Kidney (tissue), 22 donors: ENCODE results near the gene ZSWIM6. TPM values are rescaled to one million over a fixed set of nuclear protein-coding genes. Genes with fewer than 3 reads are reported as not detected.

Experiments used
- DNase-seq, 5 donors: peaks; one replicate each; pipeline ENCODE4 v3.0.0-alpha.2; 2013 to 2020
- FAIRE-seq: peaks from 2 replicates; lab custom pipeline; 2012; peaks lifted over from hg19 to GRCh38; lab: Jason Lieb, UNC
- H3K27ac ChIP-seq, 2 donors: one replicate each; pipeline ENCODE4 v1.7.0; 2013; ENCODE audit warnings: low read depth in 2 of 2, low read length in 2 of 2, inconsistent platforms in 1 of 2
- H3K27me3 ChIP-seq: one replicate; pipeline ENCODE4 v1.7.1; 2013; ENCODE audit warnings: low read length, inconsistent platforms; ENCODE audit not compliant: control insufficient read depth, insufficient read depth
- H3K36me3 ChIP-seq, 3 donors: one replicate each; pipeline versions ENCODE4 v1.7.0 to v1.7.1; 2013; ENCODE audit warnings: low read length in 3 of 3, control low read depth in 1 of 3, inconsistent platforms in 1 of 3; ENCODE audit not compliant: insufficient read depth in 3 of 3, control insufficient read depth in 2 of 3
- H3K4me1 ChIP-seq, 3 donors: one replicate each; pipeline versions ENCODE4 v1.7.0 to v1.7.1; 2013; ENCODE audit warnings: low read length in 3 of 3, inconsistent platforms in 1 of 3, low read depth in 1 of 3; ENCODE audit not compliant: control insufficient read depth in 2 of 3, insufficient read depth in 2 of 3
- H3K4me3 ChIP-seq, 3 donors: one replicate each; pipeline versions ENCODE4 v1.7.0 to v1.8.1; 2013; ENCODE audit warnings: low read length in 3 of 3, control low read depth in 1 of 3, inconsistent platforms in 1 of 3
- H3K9ac ChIP-seq, 3 donors: one replicate each; pipeline versions ENCODE4 v1.7.0 to v1.7.1; 2013; ENCODE audit warnings: low read length in 3 of 3, control low read depth in 1 of 3, inconsistent platforms in 1 of 3
- H3K9me3 ChIP-seq, 3 donors: one replicate each; pipeline versions ENCODE4 v1.7.0 to v1.7.1; 2013; ENCODE audit warnings: low read length in 3 of 3, control low read depth in 1 of 3, inconsistent platforms in 1 of 3; ENCODE audit not compliant: control insufficient read depth in 2 of 3, insufficient read depth in 1 of 3
- intact Hi-C: fragments of 100-400 bp; cut with DNase I; formaldehyde crosslinking; loops from one replicate; pipeline ENCODE4 v1.11.1; 2022
- long read RNA-seq, 10 donors: library from polyadenylated mRNA in 1 of 10; unstranded in 1 of 10; transcript quantifications; one replicate each; pipeline ENCODE4 v2.0.0 and lab custom pipeline, GENCODE V29; 2021 to 2026
- polyA plus RNA-seq: library from polyadenylated mRNA; stranded (reverse); fragments of 350-450 nt; fragmentation: Illumina TruSeq; extraction: RNeasy Lipid Tissue Mini Kit (QIAGEN cat#74804); gene quantifications from one replicate; pipeline ENCODE4 v1.2.3, GENCODE V29; 2014; ENCODE audit warnings: low read depth, low replicate concordance; ENCODE audit not compliant: insufficient read depth
- total RNA-seq: library from RNA; stranded (reverse); fragmentation: NEBNext Ultra II Directional; extraction: Animal tissue kit (Norgen Biotek cat#: 25700); gene quantifications from one replicate; pipeline ENCODE4 v1.2.1, GENCODE V29; 2021
- TF ChIP-seq, protein P1 (sequence below): IDR thresholded peaks from 3 replicates; pipeline ENCODE4 v1.5.1; 2012; ENCODE audit warnings: mild to moderate bottlenecking, moderate library complexity, borderline replicate concordance; ENCODE audit not compliant: insufficient read depth; ENCODE audit errors: extremely low read depth
- donor health status: control.
- donor health status: control.
- donor health status: control.
- donor health status: control.
- donor health status: control.
- donor health status: DM: yes; HTN: yes; CAD: no.
- donor health status: Normal renal cell carcinoma (clear cell type).

Gene ZSWIM6
- total RNA-seq (20.3 TPM), polyA plus RNA-seq (2.9 TPM)
- long read RNA-seq, donor 1 = 0 reads
- long read RNA-seq, donor 2, full-length matches to known transcripts = 1 of 1 reads
- long read RNA-seq, donor 2, partial matches to known transcripts = 0 of 1 reads
- long read RNA-seq, donor 2, other reads (novel, unspliced or antisense) = 0 of 1 reads
- long read RNA-seq, donor 3, full-length matches to known transcripts = 1 of 1 reads
- long read RNA-seq, donor 3, partial matches to known transcripts = 0 of 1 reads
- long read RNA-seq, donor 3, other reads (novel, unspliced or antisense) = 0 of 1 reads
- long read RNA-seq, donor 4 = 0 reads
- long read RNA-seq, donor 5 = 0 reads
- long read RNA-seq, donor 6 = 0 reads
- long read RNA-seq, donor 7, partial matches to known transcripts = 1 of 9 reads
- long read RNA-seq, donor 7, other reads (novel, unspliced or antisense) = 8 of 9 reads
- long read RNA-seq, donor 8 = 0 reads
- long read RNA-seq, donor 9 = 0 reads
- long read RNA-seq, donor 10 = 0 reads

GRCh38 chr5:61331407-61332357 is at the start of gene ZSWIM6:
TSS of gene ZSWIM6 (plus strand) at chr5:61332258. CDS start at chr5:61332273, 15 bp downstream.
- DNase-seq = peak; percentile 99 to 100 (median 100)
- Histone ChIP-seq H3K4me3 (peak within 1 kb of the TSS; percentile 56 to 76 (median 68)), H3K36me3 (no peaks in the 10 kb centered on the region), H3K9me3 (no peaks in the 10 kb centered on the region), H3K27me3 (no peaks in the 10 kb centered on the region), H3K9ac (peak within 1 kb of the TSS; percentile 41 to 52 (median 44)), H3K27ac (peak within 1 kb of the TSS; percentile 95 to 97), H3K4me1 (peaks cover 2 to 9% (median 3%) of the 10 kb centered on the region in 3 donors)
- TF ChIP-seq, protein P1, sequence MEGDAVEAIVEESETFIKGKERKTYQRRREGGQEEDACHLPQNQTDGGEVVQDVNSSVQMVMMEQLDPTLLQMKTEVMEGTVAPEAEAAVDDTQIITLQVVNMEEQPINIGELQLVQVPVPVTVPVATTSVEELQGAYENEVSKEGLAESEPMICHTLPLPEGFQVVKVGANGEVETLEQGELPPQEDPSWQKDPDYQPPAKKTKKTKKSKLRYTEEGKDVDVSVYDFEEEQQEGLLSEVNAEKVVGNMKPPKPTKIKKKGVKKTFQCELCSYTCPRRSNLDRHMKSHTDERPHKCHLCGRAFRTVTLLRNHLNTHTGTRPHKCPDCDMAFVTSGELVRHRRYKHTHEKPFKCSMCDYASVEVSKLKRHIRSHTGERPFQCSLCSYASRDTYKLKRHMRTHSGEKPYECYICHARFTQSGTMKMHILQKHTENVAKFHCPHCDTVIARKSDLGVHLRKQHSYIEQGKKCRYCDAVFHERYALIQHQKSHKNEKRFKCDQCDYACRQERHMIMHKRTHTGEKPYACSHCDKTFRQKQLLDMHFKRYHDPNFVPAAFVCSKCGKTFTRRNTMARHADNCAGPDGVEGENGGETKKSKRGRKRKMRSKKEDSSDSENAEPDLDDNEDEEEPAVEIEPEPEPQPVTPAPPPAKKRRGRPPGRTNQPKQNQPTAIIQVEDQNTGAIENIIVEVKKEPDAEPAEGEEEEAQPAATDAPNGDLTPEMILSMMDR = no peak
- FAIRE-seq = peak; percentile 80
- intact Hi-C loops = no loop called here

DNA sequence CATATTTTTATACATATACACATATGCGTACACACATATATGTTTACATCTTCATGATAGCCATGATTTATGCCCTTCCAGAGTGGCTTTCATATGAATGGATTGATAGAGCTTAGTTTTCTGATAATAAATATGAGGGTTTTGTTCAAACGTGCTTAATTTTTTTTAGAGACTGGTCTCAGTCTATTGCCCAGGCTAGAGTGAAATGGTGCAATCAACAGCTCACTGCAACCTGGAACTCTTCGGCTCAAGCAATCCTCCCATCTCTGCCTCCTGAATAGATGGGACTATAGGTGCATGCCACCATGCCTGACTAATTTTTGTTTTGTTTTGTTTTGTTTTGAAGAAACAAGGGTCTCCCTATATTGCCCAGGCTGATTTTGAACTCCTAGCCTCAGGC is 48.6 kb upstream of the ZSWIM6 start:
- intact Hi-C loops = no loop called here
- DNase-seq = peak in 1 of 5 donors; percentile 18
- H3K27me3 ChIP-seq = no peaks in the 10 kb centered on the region
- H3K4me1 ChIP-seq = peaks cover 0 to 11% (median 10%) of the 10 kb centered on the region in 3 donors
- H3K36me3 ChIP-seq = no peaks in the 10 kb centered on the region
- H3K27ac ChIP-seq = no peak overlapping the region
- FAIRE-seq = no peak
- TF ChIP-seq, protein P1 = no peak
- no peak overlapping the region for H3K9ac ChIP-seq
- no peaks in the 10 kb centered on the region for H3K9me3 ChIP-seq
- H3K4me3 ChIP-seq = no peak overlapping the region

DNA sequence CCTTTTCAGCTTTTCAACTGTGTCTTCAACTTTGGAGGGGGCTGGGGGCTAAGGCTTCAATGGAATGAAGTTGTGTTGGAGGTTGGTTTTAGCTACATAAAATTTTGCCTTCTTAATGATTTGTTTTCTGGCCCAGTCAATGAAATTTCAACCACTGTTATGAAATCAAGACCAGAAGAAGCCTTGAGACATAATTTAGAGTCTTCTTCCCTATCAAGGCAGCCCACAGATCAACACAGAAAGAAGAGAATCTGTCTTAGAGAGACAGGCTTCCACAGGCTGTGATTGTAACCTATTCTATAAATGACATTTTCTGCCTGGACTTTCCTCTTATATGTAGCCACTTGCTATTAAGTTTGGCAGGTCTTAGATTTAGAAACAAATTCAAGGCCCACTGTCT is 46.5 kb upstream of the ZSWIM6 start:
- Histone ChIP-seq H3K4me1 (peaks cover 0 to 14% (median 8%) of the 10 kb centered on the region in 3 donors), H3K4me3 (no peak overlapping the region), H3K27me3 (no peaks in the 10 kb centered on the region), H3K9ac (no peak overlapping the region), H3K9me3 (no peaks in the 10 kb centered on the region), H3K36me3 (no peaks in the 10 kb centered on the region), H3K27ac (no peak overlapping the region)
- DNase-seq (no peak), FAIRE-seq (no peak)
- TF ChIP-seq, protein P1 = no peak
- intact Hi-C loops = no loop called here
